ENCODE data around the gene ZNF24.

DNA sequence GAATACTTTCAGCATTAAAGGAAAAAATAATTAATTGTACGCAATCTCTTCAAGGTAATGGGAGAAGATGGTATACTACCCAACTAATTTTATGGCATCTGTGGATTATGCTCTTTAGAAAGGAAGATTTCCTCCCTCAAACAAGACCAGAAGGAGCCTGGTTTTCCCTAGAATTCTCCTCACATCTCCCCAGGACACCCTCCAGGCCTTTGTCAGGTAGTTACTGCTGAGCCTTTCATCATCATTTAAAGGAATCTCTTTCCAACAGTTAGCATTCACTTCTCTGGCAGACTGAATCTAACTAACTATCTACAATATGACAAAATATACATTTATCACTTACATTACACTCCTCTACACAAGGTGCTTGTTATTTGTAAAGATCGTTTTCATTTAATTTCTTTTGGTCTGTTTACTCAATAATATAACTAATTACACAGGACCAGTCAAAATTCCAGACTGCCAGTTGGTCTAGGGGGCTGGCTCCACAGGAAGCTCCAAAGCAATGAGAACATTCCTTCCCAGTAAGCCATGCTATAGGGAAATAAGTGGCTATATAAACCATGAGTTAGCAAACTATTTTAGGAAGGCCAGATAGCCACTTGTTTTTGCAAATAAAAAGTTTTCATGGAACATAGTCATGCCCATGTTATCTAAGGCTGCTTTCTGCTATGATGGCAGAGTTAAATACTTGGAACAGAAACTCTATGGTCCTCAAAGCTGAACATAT, 19.1 kb downstream of the ZNF24 start:
- TF ChIP-seq POLR2AphosphoS5 (IDR thresholded peaks at IDR 0.05; ENCODE audit: borderline replicate concordance, low read depth, low read length) (no peak), EZH2 (IDR thresholded peaks at IDR 0.05) (no peak)

Data from SK-N-MC (cell line).